Colon (tissue), 2 donors: ENCODE data around the gene USP37.

Source experiments
- FAIRE-seq: peaks from 2 replicates; lab custom pipeline; 2012; peaks lifted over from hg19 to GRCh38; lab: Jason Lieb, UNC
- donor health status: control.
- donor health status: control.

The USP37 gene, protein sequence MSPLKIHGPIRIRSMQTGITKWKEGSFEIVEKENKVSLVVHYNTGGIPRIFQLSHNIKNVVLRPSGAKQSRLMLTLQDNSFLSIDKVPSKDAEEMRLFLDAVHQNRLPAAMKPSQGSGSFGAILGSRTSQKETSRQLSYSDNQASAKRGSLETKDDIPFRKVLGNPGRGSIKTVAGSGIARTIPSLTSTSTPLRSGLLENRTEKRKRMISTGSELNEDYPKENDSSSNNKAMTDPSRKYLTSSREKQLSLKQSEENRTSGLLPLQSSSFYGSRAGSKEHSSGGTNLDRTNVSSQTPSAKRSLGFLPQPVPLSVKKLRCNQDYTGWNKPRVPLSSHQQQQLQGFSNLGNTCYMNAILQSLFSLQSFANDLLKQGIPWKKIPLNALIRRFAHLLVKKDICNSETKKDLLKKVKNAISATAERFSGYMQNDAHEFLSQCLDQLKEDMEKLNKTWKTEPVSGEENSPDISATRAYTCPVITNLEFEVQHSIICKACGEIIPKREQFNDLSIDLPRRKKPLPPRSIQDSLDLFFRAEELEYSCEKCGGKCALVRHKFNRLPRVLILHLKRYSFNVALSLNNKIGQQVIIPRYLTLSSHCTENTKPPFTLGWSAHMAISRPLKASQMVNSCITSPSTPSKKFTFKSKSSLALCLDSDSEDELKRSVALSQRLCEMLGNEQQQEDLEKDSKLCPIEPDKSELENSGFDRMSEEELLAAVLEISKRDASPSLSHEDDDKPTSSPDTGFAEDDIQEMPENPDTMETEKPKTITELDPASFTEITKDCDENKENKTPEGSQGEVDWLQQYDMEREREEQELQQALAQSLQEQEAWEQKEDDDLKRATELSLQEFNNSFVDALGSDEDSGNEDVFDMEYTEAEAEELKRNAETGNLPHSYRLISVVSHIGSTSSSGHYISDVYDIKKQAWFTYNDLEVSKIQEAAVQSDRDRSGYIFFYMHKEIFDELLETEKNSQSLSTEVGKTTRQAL

DNA sequence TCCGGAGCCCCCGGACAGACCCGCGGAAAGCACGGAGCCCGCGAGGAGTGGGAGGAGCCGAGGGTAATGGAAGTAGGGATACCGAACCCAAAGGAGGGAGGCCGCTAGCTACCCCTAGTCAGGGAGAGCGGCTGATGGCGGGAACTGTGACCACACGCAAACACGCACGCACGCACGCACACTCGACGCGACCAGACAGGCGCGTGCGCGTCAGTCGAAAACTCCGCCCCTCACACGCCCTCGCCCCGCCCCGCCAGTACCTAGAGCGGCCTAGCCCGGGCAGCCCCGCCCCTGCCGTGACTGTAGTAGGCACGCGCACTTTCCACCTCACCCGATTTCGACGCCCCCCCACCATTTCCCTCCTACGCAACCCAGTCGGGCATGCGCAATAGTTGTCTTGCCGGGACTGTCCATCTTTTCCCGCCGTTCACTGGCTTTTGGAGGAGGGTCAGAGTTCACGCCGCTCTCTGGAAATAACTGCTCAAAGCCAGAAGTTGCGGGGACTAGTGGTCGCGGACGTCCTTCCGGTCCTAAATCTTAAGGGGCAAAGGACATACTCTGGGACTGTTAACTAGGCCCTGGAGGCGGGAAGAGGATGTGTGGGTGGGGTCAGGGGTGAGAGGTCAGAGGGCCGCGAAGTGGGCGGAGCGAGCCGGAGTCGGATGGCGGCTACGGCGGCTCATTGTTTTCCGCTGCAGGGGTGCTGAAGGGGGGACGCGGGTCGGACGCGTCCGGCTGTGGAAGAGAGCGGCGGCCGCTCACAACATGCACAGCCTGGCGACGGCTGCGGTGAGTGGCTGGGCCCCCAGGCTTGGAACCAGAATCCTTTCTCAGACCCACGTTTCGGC, at the start of gene USP37, which contains the start of gene CNOT9:
Gene USP37, minus strand, starts transcription at position 162 of the 848 bp plus-strand sequence. CDS start 9,698 bp downstream, outside the sequence.
Gene CNOT9, plus strand, starts transcription at position 650 of the 848 bp plus-strand sequence. Its CDS starts 116 bp downstream, at position 766.
- no peak for FAIRE-seq

DNA sequence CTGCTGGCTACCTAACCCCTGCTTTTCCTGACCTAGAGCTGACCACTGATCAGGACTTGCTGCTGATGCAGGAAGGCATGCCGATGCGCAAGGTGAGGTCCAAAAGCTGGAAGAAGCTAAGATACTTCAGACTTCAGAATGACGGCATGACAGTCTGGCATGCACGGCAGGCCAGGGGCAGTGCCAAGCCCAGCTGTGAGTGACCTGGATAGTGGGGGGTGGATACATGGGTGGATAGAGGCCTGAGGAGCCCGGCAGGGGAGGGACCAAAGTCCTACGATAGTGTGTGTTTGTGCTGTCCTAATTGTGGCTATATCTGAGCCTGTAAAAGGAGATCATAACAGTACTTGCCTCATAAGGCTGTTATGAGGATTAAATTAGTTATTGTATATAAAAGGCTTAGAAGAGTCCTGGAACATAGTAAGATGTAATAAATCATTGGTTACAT, 47.7 kb upstream of the USP37 start:
- FAIRE-seq = no peak

GRCh38 chr2:218607436-218608115, 39.4 kb upstream of the USP37 start, which contains the start of gene PLCD4:
PLCD4 (plus strand) TSS chr2:218607899; CDS start chr2:218615740, 7,841 bp downstream.
- no peak for FAIRE-seq

GRCh38 chr2:218605432-218605831, 37.3 kb upstream of the USP37 start:
- FAIRE-seq = no peak

DNA sequence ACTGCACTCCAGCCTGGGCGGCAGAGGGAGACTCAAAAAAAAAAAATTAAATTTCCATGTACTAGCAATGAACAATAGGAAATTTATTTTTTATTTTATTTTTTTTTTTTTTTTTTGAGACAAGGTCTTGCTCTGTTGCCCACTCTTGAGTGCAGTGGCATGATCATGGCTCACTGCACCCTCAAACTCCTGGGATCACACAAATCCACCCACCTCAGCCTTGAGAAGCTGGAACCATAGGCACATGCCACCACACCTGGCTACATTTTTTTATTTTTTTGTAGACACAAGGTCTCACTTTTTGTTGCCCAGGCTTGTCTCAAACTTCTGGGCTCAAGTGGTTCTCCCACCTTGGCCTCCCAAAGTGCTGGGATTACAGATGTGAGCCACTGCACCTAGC, 17.4 kb upstream of the USP37 start:
- FAIRE-seq = no peak

DNA sequence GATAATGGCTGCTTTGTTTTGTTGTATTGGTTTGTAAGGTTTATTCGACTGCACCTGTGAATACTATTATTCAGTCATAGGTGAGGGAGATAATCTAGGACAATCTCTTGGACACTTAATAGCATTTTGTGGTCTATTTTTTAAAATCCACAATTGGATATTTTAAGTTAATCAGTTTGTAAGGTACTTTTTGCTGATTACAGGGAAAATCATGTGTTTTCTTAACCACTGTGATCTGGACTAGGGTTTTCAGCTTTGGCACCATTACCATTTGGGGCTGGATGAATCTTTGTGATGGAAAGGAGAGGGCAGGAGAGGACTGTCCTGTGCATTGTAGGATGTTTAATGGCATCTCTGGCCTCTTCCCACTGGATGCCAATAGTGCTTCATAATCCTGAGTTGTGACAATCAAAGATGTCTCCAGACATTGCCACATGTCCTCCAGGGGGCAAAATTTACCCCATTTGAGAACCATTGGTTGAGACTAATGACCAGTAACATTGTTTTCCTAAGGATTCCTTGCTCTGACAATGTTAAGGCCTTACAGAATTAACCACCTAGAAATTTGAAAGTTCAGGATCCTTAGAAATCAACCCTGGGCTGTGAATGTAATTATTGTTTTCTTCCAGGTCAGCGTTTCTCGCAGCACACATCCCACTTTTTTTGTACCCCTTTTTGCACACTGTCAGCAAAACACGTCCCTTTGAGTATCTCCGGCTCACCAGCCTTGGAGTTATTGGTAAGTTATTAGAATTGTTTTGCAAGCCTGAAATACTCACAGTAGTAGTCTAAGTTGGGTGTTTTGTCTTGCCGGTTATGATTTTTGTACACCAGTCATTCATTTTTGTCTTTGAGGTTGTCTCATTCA, 16.1 kb upstream of the USP37 start:
- FAIRE-seq = no peak

DNA sequence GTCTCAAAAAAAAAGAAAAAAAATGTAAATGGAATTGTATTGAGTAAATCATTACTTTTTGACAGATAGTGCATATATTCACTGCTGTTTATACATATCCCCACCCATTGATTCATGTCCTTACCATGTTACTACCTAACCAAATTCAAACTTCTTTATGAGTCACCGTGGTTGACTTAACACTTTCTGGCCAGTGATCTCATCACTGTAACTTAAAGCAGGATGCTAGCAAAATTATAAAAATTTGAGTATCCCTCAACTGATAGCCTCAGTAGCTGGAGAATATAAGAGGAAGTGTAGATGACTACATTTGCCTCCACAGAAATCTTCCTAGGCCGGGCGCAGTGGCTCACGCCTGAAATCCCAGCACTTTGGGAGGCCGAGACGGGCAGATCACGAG, 13.9 kb upstream of the USP37 start:
- no peak for FAIRE-seq

- no peak for FAIRE-seq
Observed at GRCh38 chr2:218578272-218578877, 10.2 kb upstream of the USP37 start.

- FAIRE-seq = no peak
Observed at GRCh38 chr2:218577482-218578220, 9.5 kb upstream of the USP37 start.

GRCh38 chr2:218576854-218577253, 8.7 kb upstream of the USP37 start:
- no peak for FAIRE-seq

GRCh38 chr2:218570850-218571249, 2.7 kb upstream of the USP37 start:
- FAIRE-seq = no peak

- no peak for FAIRE-seq
Observed at GRCh38 chr2:218569661-218570500, 1.7 kb upstream of the USP37 start.

DNA sequence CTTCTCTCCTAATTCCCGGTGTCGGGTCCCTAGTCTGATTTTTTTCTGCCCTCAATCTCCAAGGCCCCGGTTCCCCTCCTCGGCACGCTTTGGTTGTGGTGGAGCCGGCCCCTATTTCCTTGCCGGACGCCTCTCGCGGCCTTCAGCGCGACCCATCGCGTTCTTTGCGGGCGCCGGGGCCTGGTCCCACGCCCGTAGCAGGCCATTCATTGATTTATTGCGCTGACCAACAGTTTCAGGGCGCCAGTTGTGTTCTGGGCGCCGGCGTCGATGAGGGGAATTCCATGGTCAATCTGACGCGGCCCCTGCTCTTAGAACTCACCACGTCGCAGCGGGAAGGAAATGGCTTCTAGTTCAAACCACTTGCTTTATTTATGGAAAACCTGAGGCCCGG, 884 bp upstream of the USP37 start:
- no peak for FAIRE-seq

GRCh38 chr2:218567797-218568189, 358 bp downstream of the USP37 start:
- FAIRE-seq = no peak

- no peak for FAIRE-seq
Observed at GRCh38 chr2:218566296-218566695, 1.9 kb downstream of the USP37 start.

- FAIRE-seq = no peak
Observed at GRCh38 chr2:218564056-218564455, 4.1 kb downstream of the USP37 start.

DNA sequence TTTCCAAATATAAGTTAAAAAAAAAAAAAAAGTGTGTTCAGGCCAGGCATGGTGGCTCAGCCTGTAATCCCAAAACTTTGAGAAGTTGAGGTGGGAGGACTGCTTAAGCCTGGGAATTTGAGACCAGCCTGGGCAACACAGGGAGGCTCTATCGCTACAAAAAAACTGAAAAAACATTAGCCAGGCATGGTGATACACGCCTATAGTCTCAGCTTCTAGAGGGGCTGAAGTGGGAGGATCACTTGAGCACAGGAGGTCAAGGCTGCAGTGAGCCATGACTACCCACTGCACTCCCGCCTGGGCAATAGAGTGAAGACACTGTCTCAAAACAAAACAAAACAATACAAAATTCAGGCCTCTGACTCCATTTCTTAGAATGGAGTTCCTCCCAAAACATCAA, 9.2 kb downstream of the USP37 start:
- no peak for FAIRE-seq

- FAIRE-seq = no peak
Observed at GRCh38 chr2:218557941-218558340, 10.2 kb downstream of the USP37 start.
